Activated T-helper 17 cell treated with anti-CD3 and anti-CD28 coated beads, Interleukin-2, amount 50 U/mL, for 72 hours (primary cell): ENCODE data around the gene RBM33. TPM values are rescaled to one million over a fixed set of nuclear protein-coding genes. Genes with fewer than 3 reads are reported as not detected.
"Not testable (repeated sequence)": the region's sequence is repeated elsewhere in the genome, so short reads cannot be mapped to it uniquely, and the experiment has no call there.

Experiments
- ATAC-seq: fragments of 150-1000 bp; cut with Tn5 transposase; replicated peaks from 2 replicates; pipeline ENCODE4 v1.10.0; 2021; ENCODE audit warnings: mild to moderate bottlenecking, moderate library complexity
- H3K27ac Mint-ChIP-seq: one replicate; pipeline ENCODE4 v1.8.0; 2022; ENCODE audit warnings: mixed read lengths
- H3K27me3 Mint-ChIP-seq: one replicate; pipeline ENCODE4 v1.8.0; 2022; ENCODE audit warnings: mixed read lengths
- H3K36me3 Mint-ChIP-seq: one replicate; pipeline ENCODE4 v1.8.0; 2022; ENCODE audit warnings: low read depth, mild to moderate bottlenecking, mixed read lengths
- H3K4me1 Mint-ChIP-seq: one replicate; pipeline ENCODE4 v1.8.0; 2022; ENCODE audit warnings: mixed read lengths
- H3K4me3 Mint-ChIP-seq: one replicate; pipeline ENCODE4 v1.8.0; 2022; ENCODE audit warnings: mild to moderate bottlenecking, mixed read lengths
- H3K9me3 Mint-ChIP-seq: one replicate; pipeline ENCODE4 v1.8.0; 2022; ENCODE audit warnings: mixed read lengths
- total RNA-seq, 2 donors: library from RNA; stranded (reverse); gene quantifications; one replicate each; pipeline ENCODE4 v1.2.3, GENCODE V29; 2022

Gene RBM33
- total RNA-seq, 2 donors from 2014 or later, result 79.6 to 114 TPM

- Mint-ChIP-seq H3K36me3 (peaks cover 92% of the 10 kb centered on the region), H3K4me3 (no peak overlapping the region), H3K27me3 (no peaks in the 10 kb centered on the region), H3K9me3 (no peaks in the 10 kb centered on the region), H3K27ac (no peak overlapping the region), H3K4me1 (peaks cover 34% of the 10 kb centered on the region)
- no peak for ATAC-seq
Measured at GRCh38 chr7:155683098-155683497, 38.6 kb downstream of the RBM33 start.

DNA sequence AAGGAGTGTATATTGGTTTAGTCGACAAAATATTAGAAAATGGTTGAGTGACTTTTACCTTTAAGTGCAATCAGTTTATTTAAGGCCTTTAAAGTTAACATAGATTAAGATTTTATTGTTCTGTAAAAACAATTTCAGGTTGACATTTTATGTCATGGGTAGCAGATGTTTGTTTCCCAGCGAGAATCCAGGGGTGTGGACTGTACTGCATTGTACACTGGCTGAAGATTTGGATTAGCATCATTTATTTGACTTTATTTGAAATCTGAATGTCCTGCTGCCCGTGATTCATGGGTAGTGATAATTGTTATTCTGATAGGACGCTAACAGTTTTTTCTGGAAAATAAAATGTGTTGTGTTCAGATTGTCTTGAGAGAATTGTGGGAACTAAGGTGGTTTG, 39.3 kb downstream of the RBM33 start:
- H3K9me3 Mint-ChIP-seq, result no peaks in the 10 kb centered on the region
- H3K4me1 Mint-ChIP-seq, result peaks cover 34% of the 10 kb centered on the region
- H3K36me3 Mint-ChIP-seq, result peaks cover 98% of the 10 kb centered on the region
- H3K27me3 Mint-ChIP-seq, result no peaks in the 10 kb centered on the region
- ATAC-seq, result no peak
- no peak overlapping the region for H3K4me3 Mint-ChIP-seq
- H3K27ac Mint-ChIP-seq, result no peak overlapping the region

GRCh38 chr7:155684543-155684942, 40.1 kb downstream of the RBM33 start:
- ATAC-seq, result peak; percentile 56
- Mint-ChIP-seq H3K9me3 (no peaks in the 10 kb centered on the region), H3K27ac (peak overlapping the region; percentile 83), H3K4me1 (peaks cover 38% of the 10 kb centered on the region), H3K27me3 (no peaks in the 10 kb centered on the region), H3K4me3 (peak overlapping the region; percentile 71), H3K36me3 (peaks cover 95% of the 10 kb centered on the region)

DNA sequence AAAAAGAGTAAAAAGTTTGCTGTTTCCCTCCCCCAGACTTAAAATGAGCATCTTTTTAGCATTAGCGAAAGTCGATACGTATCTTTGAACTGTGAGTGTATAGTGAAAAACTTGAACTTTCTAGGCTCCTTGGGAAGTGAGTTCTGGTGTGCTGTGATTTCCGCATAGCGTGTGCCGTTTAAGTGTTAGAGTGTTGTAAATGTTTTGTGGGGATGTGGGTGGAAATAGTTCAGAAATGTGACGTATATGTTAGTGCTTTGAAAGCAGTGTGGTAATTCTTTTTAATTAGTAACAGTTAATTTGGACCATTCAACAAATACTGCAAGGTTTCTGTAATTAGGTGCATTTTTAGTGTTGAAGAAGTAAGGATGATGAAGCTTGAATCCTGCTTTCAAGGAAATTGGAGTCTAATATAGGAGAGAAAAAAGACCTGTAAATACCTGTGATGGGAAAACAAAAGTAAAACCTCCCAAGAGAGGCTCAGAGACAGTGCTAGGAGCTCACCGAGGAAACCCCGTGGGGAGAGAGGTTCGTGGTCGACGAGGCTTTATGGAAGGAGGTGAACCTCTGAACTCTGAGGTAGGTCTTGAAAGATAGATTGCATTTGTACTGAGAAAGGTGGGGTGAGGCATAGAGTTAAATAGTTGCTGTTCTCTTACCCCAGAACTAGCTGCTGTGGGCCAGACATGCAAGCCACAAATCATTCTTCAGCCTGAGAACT, 40.8 kb downstream of the RBM33 start:
- Mint-ChIP-seq H3K36me3 (peaks cover 97% of the 10 kb centered on the region), H3K4me3 (peak overlapping the region; percentile 71), H3K27me3 (no peaks in the 10 kb centered on the region), H3K9me3 (no peaks in the 10 kb centered on the region), H3K27ac (peak overlapping the region; percentile 83), H3K4me1 (peaks cover 44% of the 10 kb centered on the region)
- peak; percentile 65 for ATAC-seq

DNA sequence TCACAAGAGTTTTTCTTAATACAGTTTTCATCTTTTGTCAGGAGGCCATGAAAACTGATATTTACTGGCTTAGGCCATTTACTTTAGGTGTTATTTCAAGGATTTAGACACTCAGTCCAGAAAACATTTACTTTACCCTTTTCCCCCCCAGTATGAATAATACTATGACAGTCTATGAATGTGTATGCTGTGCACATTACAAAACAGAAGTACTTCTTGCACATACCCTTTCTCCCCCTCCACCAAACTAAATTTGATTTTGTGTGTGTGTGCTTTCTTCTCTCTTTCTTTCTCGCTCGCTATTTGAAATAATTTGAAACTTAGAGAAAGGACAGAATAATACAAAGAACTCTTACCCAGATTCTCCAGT, 41.3 kb downstream of the RBM33 start:
- no peaks in the 10 kb centered on the region for H3K9me3 Mint-ChIP-seq
- H3K27me3 Mint-ChIP-seq, result no peaks in the 10 kb centered on the region
- peaks cover 40% of the 10 kb centered on the region for H3K4me1 Mint-ChIP-seq
- ATAC-seq, result peak; percentile 39
- H3K27ac Mint-ChIP-seq, result no peak overlapping the region
- peaks cover 91% of the 10 kb centered on the region for H3K36me3 Mint-ChIP-seq
- H3K4me3 Mint-ChIP-seq, result peak overlapping the region; percentile 71

DNA sequence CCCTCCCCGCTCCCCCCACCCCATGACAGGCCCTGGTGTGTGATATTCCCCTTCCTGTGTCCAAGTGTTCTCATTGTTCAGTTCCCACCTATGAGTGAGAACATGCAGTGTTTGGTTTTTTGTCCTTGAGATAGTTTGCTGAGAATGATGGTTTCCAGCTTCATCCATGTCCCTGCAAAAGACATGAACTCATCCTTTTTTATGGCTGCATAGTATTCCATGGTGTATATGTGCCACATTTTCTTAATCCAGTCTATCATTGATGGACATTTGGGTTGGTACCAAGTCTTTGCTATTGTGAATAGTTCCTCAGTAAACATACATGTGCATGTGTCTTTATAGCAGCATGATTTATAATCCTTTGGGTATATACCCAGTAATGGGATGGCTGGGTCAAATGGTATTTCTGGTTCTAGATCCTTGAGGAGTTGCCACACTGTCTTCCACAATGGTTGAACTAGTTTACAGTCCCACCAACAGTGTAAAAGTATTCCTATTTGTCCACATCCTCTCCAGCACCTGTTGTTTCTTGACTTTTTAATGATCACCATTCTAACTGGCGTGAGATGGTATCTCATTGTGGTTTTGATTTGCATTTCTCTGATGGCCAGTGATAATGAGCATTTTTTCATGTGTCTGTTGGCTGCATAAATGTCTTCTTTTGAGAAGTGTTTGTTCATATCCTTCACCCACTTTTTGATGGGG, 42.3 kb downstream of the RBM33 start:
- H3K4me3 Mint-ChIP-seq, H3K9me3 Mint-ChIP-seq, H3K27ac Mint-ChIP-seq, ATAC-seq, H3K27me3 Mint-ChIP-seq: not testable (repeated sequence)
- H3K4me1 Mint-ChIP-seq, result peaks cover 35% of the 10 kb centered on the region
- H3K36me3 Mint-ChIP-seq, result peaks cover 90% of the 10 kb centered on the region

GRCh38 chr7:155688237-155688636, 43.8 kb downstream of the RBM33 start:
- H3K9me3 Mint-ChIP-seq, H3K4me3 Mint-ChIP-seq, H3K27me3 Mint-ChIP-seq, H3K27ac Mint-ChIP-seq, ATAC-seq: not testable (repeated sequence)
- Mint-ChIP-seq H3K36me3 (peaks cover 81% of the 10 kb centered on the region), H3K4me1 (peaks cover 29% of the 10 kb centered on the region)

DNA sequence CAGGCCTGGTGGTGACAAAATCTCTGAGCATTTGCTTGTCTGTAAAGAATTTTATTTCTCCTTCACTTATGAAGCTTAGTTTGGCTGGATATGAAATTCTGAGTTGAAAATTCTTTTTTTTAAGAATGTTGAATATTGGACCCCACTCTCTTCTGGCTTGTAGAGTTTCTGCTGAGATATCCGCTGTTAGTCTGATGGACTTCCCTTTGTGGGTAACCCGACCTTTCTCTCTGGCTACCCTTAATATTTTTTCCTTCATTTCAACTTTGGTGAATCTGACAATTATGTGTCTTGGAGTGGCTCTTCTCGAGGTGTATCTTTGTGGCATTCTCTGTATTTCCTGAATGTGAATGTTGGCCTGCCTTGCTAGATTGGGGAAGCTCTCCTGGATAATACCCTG, 46.2 kb downstream of the RBM33 start:
- H3K27ac Mint-ChIP-seq, H3K4me3 Mint-ChIP-seq, H3K9me3 Mint-ChIP-seq, H3K27me3 Mint-ChIP-seq, ATAC-seq: not testable (repeated sequence)
- Mint-ChIP-seq H3K36me3 (peaks cover 57% of the 10 kb centered on the region), H3K4me1 (peaks cover 33% of the 10 kb centered on the region)

- peak; percentile 56 for ATAC-seq
- no peaks in the 10 kb centered on the region for H3K27me3 Mint-ChIP-seq
- H3K4me1 Mint-ChIP-seq, result peaks cover 47% of the 10 kb centered on the region
Measured at GRCh38 chr7:155692317-155692716, 47.9 kb downstream of the RBM33 start.

DNA sequence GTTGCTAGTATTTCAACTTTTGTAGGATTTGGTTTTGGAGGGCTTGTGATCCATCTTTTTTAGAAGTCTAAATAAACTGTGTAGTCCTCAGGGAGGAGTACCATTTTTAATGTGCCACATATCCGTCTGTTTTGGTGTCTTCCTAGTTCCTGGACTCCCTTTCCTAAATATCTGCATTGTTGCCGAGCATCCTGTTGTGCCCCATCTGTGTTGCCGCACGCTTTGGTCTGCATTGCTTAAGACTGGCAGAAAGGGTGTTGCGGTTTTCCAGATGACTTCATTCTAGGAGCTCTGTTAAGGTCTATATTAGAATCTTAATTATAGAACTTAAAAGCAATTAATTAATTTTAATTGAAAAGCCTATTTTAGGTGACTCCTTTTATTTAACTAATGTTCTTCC, 49.4 kb downstream of the RBM33 start:
- no peaks in the 10 kb centered on the region for H3K9me3 Mint-ChIP-seq
- peaks cover 50% of the 10 kb centered on the region for H3K4me1 Mint-ChIP-seq

More at GRCh38 chr7:155692317-155692716, 47.9 kb downstream of the RBM33 start:
- Mint-ChIP-seq H3K27ac (no peak overlapping the region), H3K4me3 (no peak overlapping the region), H3K9me3 (no peaks in the 10 kb centered on the region), H3K36me3 (peaks cover 41% of the 10 kb centered on the region)

DNA sequence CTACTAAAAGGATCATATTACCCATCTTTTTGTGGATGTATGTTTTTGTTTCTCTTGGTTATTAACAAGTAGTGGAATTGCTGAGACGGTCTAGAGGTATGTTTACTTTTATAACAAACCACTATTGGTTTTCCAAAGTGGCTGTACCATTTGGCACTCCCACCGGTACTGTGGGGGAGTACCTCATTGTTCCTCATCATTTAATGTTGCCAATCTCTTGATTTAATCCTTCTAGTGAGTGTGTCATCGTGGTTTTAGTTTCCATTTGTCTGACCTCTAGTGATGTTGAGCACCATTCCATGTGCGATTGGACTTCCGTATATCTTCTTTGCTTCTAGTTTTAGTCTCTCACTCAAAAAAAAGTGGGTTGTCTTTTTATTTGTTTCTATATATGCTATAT, 50.4 kb downstream of the RBM33 start:
- Mint-ChIP-seq H3K36me3 (peaks cover 18% of the 10 kb centered on the region), H3K9me3 (no peaks in the 10 kb centered on the region), H3K4me1 (peaks cover 48% of the 10 kb centered on the region), H3K27me3 (no peaks in the 10 kb centered on the region), H3K27ac (peak overlapping the region; percentile 76), H3K4me3 (no peak overlapping the region)
- ATAC-seq, result peak; percentile 57

More for the DNA sequence above, 49.4 kb downstream of the RBM33 start:
- no peak overlapping the region for H3K27ac Mint-ChIP-seq
- peaks cover 25% of the 10 kb centered on the region for H3K36me3 Mint-ChIP-seq
- ATAC-seq, result no peak
- no peaks in the 10 kb centered on the region for H3K27me3 Mint-ChIP-seq
- H3K4me3 Mint-ChIP-seq, result no peak overlapping the region

DNA sequence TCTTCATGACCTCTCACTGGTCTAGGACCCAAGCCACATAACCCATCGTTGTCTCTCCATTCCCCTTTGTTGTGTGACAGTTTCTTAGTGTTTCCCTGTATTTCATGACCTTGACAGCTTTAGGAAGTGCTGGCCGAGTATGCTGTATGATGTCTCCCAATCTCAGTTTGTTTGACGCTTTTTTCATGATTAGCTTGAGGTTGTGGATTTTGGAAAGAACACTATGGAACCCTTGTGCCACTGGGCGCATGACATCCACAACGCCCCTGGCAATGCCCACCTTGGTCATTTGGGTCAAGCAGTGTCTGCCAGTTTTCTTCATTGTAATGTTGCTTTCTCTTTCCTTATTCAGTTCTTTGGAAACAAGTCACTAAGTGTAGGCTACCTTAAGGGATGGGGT, 52.3 kb downstream of the RBM33 start:
- H3K36me3 Mint-ChIP-seq, result peaks cover 6% of the 10 kb centered on the region
- no peak for ATAC-seq
- H3K4me3 Mint-ChIP-seq, result no peak overlapping the region
- no peaks in the 10 kb centered on the region for H3K9me3 Mint-ChIP-seq
- no peaks in the 10 kb centered on the region for H3K27me3 Mint-ChIP-seq
- peak overlapping the region; percentile 2 for H3K27ac Mint-ChIP-seq
- H3K4me1 Mint-ChIP-seq, result peaks cover 38% of the 10 kb centered on the region

GRCh38 chr7:155698633-155699032, 54.2 kb downstream of the RBM33 start:
- Mint-ChIP-seq H3K4me3 (no peak overlapping the region), H3K9me3 (no peaks in the 10 kb centered on the region), H3K36me3 (no peaks in the 10 kb centered on the region), H3K4me1 (peaks cover 49% of the 10 kb centered on the region), H3K27me3 (no peaks in the 10 kb centered on the region), H3K27ac (no peak overlapping the region)
- ATAC-seq, result no peak

DNA sequence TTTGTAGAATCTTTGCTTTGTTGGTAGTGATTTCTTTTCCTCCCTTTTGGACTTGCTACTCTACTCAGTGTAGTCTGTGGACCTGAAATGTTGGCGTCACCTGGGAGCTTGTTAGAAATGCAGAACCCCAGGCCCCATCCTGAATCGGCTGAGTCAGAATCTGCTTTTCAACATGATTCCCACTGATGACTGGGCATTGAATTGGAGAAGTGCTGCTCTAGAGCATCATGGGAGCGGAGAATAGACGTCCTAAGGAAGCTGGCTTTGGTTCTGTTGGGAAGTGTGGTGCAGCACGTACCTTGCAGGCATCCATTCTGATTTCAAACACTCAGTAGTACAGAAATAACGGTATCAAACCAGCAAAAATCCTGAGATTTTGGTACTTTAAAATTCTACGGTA, 54.7 kb downstream of the RBM33 start:
- Mint-ChIP-seq H3K4me3 (no peak overlapping the region), H3K36me3 (no peaks in the 10 kb centered on the region), H3K27ac (no peak overlapping the region), H3K9me3 (no peaks in the 10 kb centered on the region), H3K4me1 (peaks cover 44% of the 10 kb centered on the region), H3K27me3 (no peaks in the 10 kb centered on the region)
- ATAC-seq, result no peak

DNA sequence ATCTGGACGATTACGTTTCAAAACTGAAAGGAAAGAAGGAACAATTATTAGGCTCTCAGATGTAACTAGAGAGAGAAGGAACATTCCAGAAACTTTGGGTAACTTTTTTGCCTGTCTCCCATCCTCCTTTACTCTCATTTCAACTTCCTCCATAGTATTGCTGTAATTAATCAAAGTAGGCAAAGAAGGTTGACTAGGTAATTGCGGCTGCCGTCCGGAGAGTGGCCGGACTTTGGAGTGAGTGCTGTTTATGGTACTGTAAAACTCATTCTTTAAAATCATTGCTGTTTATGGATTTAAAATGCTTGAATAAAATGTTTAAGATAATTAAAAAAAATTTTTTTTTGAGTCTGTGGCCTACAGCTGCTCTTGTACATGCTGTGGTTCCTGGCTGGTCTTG, 56.4 kb downstream of the RBM33 start:
- ATAC-seq, result no peak
- H3K4me3 Mint-ChIP-seq, result no peak overlapping the region
- no peaks in the 10 kb centered on the region for H3K27me3 Mint-ChIP-seq
- H3K9me3 Mint-ChIP-seq, result no peaks in the 10 kb centered on the region
- H3K36me3 Mint-ChIP-seq, result no peaks in the 10 kb centered on the region
- no peak overlapping the region for H3K27ac Mint-ChIP-seq
- peaks cover 33% of the 10 kb centered on the region for H3K4me1 Mint-ChIP-seq
